Lower leg skin (tissue), 3 donors: ENCODE results near the gene C5orf63.

Experiments used
- CTCF ChIP-seq, 3 donors: fragments of 450-650 bp; IDR thresholded peaks; one replicate each; pipeline ENCODE4 v1.5.1; 2016; ENCODE audit warnings: antibody characterized with exemption in 3 of 3, mild to moderate bottlenecking in 3 of 3, moderate library complexity in 2 of 3
- POLR2A ChIP-seq, 2 donors: fragments of 450-650 bp; IDR thresholded peaks; one replicate each; pipeline ENCODE4 v1.6.1; 2016 to 2017; ENCODE audit warnings: antibody characterized with exemption in 2 of 2, mild to moderate bottlenecking in 1 of 2, moderate library complexity in 1 of 2

DNA sequence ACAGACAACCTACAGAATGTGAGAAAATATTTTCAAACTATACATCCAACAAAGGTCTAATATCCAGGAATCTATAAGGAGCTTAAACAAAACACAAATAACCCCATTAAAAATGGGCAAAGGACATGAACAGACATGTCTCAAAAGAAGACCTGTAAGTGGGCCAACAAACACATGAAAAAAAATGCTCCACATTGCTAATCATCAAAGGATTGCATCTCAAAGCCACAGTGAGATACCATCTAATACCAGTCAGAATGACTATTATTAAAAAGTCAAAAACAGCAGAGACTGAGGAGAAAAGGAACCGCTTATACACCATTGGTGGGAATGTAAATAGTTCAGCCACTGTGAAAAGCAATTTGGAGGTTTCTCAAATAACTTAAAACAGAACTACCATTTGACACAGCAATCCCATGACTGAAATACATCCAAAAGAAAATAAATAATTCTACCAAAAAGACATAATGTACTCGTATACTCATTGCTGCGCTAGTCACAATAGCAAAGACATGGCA, 39.1 kb upstream of the C5orf63 start:
- TF ChIP-seq CTCF (IDR thresholded peaks at IDR 0.05), result no peak
- no peak for TF ChIP-seq POLR2A (IDR thresholded peaks at IDR 0.05)
